D721Med (cell line): Measurements from ENCODE around the gene OLFM1.
"Not testable (repeated sequence)": the region's sequence is repeated elsewhere in the genome, so short reads cannot be mapped to it uniquely, and the experiment has no call there.

ENCODE experiments used
- DNase-seq: peaks from one replicate; pipeline ENCODE4 v3.0.0; 2011; ENCODE audit warnings: low spot score; ENCODE audit not compliant: insufficient read length
- FAIRE-seq: peaks from 2 replicates; lab custom pipeline; 2011; peaks lifted over from hg19 to GRCh38; lab: Jason Lieb, UNC
- CTCF ChIP-seq: IDR thresholded peaks from 2 replicates; pipeline ENCODE4 v1.5.1; 2012; ENCODE audit warnings: mild to moderate bottlenecking, control low read depth; ENCODE audit not compliant: insufficient read depth; ENCODE audit errors: missing control alignments

Gene OLFM1

GRCh38 chr9:135146241-135146640, 58.8 kb downstream of the OLFM1 start:
- DNase-seq (no peak), FAIRE-seq (no peak)
- TF ChIP-seq CTCF, result no peak

- FAIRE-seq, result no peak
- TF ChIP-seq CTCF, result no peak
- DNase-seq, result no peak
Observed at GRCh38 chr9:135146766-135147473, 59.5 kb downstream of the OLFM1 start.

GRCh38 chr9:135147474-135147805, 60.0 kb downstream of the OLFM1 start:
- TF ChIP-seq CTCF, result no peak
- FAIRE-seq (no peak), DNase-seq (no peak)

GRCh38 chr9:135147938-135148337, 60.5 kb downstream of the OLFM1 start:
- FAIRE-seq (no peak), DNase-seq (no peak)
- TF ChIP-seq CTCF, result no peak

DNA sequence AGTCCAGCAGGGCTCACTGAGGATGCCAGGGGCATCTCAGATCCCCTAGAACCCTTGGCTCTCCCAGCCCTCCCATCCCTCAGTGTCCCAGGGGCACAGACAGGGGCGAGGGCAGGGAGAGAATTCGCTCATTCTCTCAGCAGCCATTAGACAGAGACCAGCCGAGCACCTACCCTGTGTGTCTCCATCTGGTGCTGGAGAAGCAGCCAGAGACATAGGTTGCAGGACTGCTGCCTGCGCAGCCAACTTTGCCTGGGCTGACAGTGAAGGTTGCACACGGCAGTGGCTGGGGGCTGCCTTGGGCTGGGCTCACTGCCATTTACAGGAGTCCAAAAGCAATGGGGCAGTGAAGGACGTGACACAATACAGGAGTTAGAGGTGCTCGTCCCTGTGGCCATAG, 60.9 kb downstream of the OLFM1 start:
- DNase-seq (no peak), FAIRE-seq (no peak)
- TF ChIP-seq CTCF, result no peak

DNA sequence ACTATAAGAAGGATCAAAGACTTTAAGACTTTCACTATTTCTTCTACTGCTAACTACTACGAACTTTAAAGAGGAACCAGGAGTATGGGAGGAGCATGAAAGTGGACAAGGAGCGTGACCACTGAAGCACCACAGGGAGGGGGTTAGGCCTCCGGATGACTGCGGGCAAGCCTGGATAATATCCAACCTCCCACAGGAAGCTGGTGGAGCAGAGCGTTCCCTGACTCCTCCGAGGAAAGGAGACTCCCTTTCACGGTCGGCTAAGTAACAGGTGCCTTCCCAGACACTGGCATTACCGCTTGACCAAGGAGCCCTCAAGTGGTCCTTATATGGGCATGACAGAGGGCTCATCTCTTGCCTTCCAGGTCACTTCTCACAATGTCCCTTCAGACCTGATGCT, 62.4 kb downstream of the OLFM1 start:
- DNase-seq, FAIRE-seq: not testable (repeated sequence)

- no peak for FAIRE-seq
- DNase-seq, result no peak
- no peak for TF ChIP-seq CTCF
Observed at GRCh38 chr9:135150981-135151380, 63.5 kb downstream of the OLFM1 start.
